RPMI7951 (cell line): ENCODE data around the gene SAPCD2. TPM values are rescaled to one million over a fixed set of nuclear protein-coding genes. Genes with fewer than 3 reads are reported as not detected.
"Not testable (repeated sequence)": the region's sequence is repeated elsewhere in the genome, so short reads cannot be mapped to it uniquely, and the experiment has no call there.

Source experiments
- DNase-seq: peaks from one replicate; pipeline ENCODE4 v3.0.0-alpha.2; 2012; ENCODE audit warnings: low read depth
- total RNA-seq: library from RNA; depleted of rRNA; stranded (reverse); fragments of >200 nt; shearing (Covaris generic); gene quantifications from 2 replicates; pipeline ENCODE4 v1.2.3, GENCODE V29; 2014

SAPCD2 gene
- total RNA-seq, 1 experiment from 2014 or later = 15.3 TPM

DNA sequence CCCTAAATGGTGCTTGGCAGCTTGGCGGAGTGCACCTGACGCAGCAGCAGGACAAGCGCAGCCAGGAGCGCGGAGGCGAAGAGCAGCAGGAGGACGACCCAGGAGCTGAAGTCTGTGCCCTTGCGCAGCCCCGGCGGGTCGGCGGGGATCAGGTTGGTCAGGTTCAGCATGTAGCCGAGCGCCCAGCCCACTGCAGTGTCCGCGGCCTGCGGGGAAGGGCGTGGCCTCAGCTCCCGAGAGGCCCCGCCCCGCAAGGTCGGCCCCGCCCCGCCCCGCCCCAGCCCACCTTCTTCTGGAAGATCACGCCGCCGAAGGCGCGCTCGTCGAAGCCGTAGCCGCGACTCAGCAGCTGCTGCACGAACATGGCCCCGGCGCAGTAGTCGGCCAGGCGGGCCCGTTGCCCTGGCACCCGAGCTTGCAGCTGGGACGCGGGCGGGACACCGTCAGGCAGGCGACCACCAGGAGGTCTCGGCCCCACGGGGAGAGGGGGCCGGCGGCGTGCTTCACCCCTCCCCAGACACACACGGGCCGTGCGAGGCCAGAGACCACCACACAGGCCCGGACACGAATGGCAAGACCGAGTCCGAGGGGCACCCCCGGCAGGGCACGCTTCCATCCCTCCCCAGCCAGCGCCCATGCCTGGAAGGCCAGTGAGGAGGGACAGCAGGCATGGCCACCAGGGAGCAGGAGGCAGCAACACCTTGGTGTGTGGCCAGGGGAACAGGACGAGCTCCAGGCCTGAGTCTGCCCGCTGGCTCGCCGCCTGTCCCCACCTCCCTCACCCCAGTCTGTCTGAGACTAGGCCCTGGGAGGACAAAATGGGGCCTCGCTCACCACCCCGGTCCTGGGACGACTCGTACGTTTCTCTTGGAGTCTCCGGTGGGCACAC, 21.5 kb downstream of the SAPCD2 start:
- no peak for DNase-seq

DNA sequence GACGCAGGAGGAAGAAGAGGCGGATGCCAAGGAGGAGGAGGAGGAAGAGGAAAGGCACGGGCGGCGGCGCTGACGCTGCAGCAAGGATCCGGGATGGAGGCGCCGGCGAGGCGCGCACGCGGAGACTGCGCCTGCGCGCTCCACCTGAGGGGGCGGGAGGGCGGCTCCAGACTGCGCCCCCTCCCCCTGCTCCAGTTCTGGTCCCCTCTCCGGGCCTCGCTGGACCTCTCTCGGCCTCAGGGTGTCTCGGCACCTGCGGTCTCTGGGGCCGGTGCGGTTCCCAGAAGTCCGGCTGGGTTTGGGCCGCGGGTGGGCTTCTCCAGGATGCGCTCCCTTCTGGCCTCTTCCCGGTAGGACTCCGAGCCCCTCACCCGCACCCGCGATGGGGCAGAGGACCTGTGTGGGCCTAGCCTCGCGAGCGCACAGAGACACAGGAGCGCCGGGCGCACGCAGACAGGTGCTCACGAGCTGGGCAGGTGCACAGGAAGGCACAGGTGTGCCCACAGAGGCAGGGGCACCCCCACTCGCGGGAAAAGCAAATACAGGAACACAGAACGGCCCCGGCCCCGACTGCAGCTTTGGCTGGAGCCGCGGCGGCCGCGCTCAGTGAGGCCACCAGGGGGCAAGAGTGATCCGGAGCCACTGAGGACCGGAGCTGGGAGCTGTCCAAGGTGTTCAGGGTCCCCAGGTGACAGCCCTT, 24.1 kb downstream of the SAPCD2 start, which contains the start of gene NPDC1:
Gene NPDC1, minus strand, starts transcription at position 90 of the 700 bp plus-strand sequence. CDS start 188 bp downstream, outside the sequence.
- peak; percentile 45 for DNase-seq

DNA sequence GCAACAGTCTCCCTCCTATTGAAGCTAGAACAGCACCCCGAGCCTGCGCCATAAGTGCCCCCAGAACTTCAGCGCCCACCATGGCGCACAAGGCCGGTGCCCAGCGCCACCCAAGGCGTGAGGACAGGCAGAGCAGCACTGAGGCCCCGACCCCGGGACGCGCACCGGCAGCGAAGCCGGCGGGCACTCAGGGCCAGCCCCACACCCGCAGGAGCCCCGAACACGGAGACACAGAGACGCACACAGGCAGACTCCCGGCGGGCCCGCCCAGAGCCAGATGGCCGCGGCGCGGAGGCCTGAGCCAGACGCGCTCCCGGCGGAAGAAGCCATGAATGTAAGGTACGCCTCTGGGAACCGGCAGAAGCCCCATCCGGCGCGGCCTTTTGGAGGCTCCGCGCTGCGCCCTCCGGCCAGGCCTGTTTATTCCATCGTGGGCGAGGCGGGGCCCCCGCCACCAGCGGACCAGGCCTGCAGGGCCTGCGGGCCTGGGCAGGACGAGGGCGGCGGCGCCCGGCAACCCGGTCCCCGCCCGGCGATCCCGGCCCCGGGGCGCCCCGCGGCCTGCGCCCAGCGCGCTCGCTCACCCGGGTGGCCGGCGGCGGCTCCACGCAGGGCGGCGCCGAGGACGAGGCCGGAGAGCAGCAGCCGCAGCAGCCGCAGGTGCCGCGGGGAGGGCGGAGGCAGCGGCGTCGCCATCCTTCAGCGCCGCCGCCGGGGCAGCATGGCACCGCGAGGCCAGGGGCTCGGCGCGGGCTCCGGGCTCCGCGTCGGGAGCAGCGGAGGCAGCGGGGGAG, 24.9 kb downstream of the SAPCD2 start:
- DNase-seq = peak; percentile 24

DNA sequence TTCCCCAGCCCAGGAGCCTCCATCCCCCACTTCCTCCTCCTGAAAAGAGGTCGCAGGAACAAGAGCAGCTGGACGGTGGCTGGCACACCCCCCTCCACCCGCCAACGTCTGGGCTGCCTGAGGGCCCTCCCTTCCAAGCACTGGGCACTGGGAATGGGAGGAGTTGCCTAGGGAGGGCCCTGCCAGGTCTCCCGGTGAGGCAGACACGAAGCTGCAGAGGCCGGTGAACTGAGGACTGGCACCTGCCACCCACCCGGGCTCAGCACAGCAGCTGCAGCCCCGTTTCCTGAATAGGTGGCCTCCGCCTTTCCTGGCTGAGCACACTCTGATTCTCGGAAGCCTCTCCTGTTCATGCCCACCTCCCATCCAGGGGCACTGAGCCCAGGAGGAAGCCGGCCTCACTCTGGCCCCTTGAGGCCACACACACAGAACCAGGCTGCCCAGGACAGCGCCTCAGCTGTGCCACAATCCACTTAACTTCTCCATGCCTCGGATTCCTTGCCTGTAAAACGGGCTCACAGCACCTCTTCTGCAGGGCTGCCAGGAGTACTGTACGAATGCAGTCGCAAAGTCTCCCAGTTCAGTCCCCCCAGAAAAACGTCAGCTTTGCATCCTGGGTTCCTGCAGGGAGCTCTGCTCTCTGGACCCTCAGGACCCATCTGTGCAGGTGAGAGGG, 25.7 kb downstream of the SAPCD2 start:
- no peak for DNase-seq

DNA sequence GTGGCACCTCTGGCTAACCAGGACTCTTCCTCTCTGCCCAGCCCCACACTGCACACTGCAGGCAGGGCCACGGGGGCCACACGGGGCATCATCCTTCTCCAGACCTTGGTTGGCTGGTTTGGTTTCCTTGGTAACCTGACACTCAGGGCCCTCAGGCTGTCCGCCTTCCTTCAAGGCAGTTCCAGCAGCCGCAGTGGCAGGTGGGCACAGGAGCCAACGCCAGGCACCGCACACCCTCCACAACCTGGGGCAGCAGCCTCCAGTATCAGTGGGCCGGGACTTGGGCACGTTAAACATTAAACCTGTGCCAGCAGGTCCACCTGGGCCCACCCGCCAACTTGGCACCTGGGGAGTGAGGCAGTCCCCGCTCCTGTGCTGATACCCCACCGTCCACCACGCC, 26.3 kb downstream of the SAPCD2 start:
- DNase-seq = no peak

DNA sequence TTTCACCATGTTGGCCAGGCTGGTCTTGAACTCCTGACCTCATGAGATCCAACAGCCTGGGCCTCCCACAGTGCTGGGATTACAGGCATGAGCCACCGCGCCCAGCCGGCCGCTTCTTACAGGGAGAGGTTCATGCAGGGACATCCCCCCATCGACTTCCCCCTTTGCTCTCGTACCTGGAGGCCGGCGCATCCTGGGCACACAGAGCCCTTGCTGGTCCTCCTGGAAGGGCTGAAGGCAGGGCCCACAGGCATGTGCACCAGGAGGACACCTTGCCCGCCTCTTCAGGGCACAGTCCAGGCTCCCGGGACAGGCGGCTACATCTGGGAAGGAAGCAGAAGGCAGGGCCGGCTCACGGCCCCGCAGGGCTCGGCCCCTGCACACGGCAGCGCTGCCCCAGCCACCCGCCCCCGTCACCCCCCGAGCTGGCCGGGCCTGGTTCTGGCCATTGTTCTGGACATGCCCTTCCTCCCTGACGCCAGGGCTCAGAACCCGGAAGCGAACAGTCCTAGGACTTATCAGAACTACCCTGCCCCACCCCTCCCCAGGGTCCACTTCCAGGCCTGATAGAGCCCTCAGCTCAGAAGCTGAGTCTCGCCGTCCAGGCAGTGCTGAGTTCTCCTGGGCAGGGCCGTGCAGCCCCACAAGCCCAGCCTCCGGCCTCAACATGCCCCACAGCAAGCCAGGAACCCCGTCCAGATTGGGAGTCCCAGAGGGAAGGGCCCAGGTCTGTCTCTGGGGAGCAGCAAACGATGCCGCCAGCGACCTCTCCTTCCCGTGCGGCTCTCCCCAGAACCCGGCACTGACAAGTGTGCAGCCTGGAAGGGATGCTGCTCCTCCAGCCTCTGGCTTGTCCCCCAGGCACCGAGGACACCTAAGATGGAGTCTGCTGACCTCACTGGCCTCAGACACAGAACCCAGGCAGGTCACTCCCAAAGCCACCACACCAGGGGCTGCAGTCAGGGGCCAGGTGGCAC, 27.3 kb downstream of the SAPCD2 start:
- no peak for DNase-seq

DNA sequence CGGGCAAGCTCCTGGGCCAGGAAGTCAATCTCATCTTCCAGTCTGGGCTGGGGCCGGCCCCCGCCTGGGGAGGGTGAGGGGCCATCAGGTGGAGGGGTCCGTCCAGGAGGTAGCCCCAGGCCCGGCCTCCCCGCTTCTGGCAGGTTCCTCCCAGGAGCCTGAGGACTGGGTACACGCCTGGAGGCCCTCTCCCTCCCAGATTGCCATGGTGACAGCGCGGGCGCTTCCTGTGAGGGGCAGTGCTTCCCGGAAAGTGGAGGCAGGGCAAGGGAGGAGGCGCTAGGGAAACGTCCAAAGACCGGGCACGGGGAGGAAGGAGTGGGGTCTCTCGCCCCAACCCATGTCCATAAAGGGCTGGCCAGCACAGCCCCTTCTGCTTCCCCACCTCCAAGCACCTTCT, 29.2 kb downstream of the SAPCD2 start:
- DNase-seq = no peak

DNA sequence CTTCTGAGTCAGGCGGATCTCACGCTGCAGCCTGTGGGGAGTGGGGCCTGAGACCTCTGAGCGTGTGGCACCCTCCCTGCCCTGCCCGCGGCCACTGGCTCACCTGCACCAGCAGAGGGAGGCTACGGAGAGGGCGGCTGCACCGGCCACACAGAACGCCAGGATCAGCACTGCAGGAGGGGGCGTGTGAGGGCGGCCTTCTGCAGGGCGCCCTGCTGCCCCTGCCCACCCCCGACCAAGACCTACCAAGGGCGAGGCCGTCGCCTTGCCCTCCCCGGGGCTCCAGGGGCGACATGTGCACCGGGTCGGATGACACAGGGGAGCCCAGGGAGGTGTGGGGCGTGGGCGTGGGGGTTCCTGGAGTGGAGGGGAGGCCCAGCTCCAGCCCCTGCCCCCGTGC, 29.8 kb downstream of the SAPCD2 start:
- no peak for DNase-seq

DNA sequence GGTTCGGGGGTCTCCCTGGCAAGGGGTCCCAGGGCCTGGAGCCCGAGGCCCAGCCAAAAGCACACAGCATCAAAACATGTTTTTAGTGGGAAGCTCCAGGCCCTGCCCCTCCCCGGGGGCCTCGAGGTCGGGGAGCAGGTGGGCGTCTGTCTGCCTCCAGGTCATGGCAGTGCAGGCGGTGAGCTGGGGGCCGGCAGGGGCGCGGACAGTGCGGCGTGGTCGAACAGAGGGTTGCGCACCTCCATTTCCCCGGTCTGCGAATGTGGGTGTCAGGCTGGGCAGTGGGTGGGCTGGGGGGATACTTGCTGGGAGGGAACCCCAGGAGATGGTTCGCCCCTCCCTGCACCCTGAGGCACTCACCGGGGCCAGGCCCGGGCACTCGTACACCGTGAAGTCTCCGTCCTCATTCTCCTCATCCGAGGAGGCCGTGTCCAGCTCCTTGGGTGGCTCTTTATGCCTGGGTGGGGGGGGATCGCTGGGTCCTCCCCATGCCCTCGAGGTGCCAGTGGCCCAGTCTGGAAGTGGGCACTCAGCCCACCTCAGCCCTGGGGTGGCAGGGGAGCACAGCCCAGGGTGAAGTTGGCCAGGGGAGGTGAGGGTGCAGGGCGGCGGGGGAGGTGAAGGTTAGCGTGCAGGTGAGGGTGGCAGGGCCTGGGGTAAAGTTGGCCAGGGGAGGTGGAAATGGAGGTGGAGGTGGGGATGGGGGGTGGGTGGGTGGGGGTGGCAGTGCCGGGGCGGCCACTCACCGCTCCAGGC, 30.6 kb downstream of the SAPCD2 start:
- DNase-seq = no peak

DNA sequence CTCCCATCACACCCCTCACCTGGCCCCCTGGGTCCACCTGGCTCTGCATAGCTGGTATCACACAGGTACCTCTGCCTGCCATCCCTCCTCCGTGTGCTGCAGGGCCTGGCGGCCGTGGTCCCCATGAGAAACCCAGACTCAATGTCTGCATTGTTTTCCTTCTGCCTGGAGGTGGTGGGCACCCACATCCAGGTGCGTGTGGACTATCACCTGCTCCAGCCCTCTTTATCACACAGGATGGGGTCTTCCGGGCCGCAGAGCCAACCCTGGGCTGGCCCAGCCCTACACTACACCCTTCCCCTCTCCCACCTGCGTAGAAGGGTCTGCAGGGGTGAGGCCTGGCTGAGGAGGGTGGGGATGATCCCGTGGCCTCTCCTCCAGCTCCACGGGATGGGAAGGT, 31.4 kb downstream of the SAPCD2 start:
- no peak for DNase-seq

DNA sequence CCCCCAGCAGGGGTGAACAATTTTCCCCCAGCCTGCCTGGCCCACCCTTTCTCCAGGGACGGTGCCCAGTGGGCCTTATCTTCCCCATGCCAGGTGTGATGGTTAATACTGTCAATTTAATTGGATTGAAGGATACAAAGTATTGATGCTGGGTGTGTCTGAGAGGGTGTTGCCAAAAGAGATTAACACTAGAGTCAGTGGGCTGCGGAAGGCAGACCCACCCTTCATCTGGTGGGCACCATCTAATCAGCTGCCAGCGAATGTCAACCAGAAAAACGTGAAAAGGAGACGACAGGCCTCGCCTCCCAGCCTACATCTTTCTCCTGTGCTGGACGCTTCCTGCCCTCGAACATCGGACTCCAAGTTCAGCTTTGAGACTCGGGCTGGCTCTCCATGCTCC, 32.9 kb downstream of the SAPCD2 start:
- no peak for DNase-seq

DNA sequence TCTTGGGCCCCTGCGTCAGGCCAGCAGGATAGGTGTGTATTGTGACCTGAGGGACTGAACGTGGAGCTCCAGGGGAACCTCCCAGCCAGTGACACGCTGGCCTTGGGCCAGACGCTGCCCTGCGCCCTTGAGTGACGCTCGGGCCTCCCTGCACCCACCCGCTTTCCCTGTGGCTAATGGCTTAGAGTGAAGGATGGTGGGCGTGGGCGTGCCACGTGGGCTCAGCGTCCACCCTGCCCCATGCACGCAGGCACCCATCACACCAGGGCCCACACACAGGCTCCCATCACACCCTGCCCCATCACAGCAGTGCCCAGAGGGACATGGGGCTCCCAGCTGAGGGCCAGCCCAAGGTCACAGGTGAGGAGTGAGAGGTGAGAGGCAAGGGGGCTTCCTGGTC, 33.3 kb downstream of the SAPCD2 start:
- no peak for DNase-seq

DNA sequence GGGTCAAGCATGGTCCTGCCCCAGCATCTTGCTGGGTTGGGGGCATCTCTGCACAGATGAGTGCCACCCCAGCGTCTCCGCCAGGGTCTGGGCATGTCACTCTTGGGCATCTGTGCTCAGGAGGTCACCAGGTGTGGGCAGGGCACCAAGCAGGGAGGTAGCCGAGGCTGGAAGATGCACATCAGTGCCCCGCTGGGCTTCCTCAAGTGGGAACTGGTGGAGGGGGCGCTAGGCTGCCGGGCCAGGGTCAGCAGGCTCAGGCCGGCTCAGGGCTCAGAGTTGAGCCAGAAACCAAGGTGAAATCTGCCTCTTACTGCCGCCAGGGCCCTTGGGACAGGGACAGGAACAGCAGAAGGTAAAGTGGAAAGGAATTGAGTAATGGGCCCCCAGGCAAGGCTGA, 34.4 kb downstream of the SAPCD2 start:
- no peak for DNase-seq

DNA sequence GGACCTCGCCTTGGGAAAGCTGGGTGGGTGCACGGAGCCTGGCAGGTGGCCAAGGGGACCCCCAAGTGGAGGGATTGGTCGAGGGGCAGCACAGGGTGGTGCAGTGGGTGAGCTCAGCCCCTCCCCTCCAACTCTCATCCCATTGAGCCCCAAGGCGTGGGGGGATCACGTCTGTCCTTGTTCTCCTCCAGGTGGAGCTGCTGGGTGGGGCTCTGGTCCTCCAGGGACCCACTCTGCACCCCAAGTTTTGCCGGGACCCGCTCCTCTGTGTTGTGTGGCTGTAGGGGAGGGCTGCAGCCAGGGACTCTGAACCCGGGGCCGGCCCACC, 34.9 kb downstream of the SAPCD2 start:
- DNase-seq = no peak

DNA sequence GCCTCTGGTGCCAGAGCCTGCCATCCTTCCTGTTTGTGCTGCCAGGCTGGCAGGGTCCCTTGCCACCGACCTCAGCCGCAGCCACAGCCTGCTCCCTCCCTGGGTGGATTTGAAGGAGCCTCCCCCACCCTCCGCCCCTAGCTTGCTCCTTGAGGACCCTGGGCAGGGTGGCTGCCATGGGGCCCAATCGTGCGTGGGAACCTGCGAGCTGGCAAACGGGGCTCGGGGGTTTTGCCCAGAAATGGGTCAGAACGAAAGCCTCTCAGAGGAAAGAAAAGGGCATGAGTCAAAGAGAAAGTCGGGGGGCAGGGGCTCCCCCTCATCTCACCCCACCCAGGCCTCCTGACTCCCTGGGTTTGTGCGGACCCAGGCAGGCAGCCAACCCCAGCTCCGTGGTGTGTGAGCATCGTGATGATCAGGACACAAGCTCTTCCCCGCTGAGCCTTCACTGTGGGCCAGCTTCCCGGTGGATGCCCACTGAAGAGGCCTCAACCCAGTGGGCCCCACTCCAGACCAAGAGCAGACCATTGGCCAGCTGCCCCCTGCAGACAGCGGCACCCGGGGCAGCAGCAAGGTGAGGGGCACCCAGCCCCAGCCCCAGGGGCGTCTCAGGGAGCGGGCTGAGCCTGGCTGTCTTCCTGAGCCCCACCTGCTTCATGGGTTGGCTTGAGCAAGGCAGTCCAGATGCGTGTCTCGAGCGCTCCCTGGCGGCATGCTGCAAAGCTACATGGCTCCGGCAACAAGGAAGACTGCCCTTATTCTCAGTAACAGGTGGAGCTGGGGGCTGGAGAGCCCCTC, 35.4 kb downstream of the SAPCD2 start:
- peak; percentile 64 for DNase-seq

DNA sequence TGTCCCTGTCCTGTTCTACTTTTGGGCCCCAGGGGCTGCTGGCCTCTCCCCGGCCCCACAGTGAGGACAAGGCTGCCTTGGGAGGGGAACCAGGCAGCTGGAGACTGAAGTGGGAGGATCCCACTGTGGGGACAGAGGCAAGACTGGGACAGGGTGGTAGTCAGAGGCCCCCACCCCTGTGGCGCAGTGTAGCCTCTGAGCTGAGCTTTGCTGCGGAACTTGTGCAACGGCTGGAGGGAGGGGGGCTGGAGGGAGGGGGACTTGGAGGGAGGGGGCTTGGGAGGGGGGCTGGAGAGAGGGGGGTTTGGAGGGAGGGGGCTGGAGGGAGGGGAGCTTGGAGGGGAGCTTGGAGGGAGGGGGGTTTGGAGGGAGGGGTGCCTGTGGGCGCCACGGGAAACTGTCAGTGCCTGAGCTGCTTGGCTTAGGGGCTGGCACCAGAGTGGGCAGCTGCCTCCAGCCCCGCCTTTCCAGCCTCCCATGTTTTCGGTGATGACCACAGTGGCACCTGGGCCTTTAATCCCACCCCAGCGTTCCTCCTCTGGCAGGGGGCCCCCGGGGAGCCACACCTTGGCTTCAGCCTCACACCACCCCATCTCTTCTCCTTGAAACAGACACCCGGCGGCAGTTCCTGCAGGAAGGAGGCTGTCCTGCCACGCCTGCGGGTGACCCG, 36.2 kb downstream of the SAPCD2 start:
- DNase-seq = no peak

DNA sequence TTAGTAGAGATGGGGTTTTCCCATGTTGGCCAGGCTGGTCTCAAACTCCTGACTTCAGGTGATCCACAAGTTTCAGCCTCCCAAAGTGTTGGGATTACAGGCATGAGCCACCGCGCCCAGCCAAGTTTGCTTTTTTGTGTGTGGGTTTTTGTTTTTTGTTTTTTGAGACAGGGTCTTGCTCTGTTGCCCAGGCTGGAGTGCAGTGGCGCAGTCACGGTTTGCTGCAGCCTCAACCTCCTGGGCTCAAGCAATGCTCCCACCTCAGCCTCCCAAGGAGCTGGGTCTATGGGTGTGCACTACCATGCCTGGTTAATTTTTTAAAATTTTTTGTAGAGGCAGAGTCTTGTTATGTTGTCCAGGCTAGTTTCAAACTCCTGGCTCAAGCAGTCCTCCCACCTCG, 36.9 kb downstream of the SAPCD2 start:
- not testable (repeated sequence) for DNase-seq

DNA sequence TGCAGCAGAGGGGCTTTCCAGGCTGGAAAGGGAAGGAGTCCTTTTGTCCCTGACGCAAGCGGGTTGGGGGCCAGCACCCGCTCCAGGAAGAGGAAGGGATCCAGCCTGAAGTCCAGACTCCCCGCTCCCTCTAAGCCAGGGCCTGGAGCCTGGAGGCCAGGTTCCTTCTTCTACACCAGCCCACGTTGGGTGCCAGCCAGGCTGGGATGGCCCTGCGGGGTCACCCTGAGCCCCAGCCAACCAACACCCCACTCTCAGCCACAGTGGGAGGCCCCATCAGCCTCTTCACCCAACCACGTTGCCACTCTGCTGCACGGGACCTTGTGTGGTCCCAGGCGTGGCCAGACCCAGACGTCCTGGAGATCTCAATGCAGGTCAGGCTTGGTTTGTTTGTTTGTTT, 37.5 kb downstream of the SAPCD2 start:
- DNase-seq = no peak
